NCI-H82 treated with DMSO at 0.1 percent for 48 hours (cell line): Measurements from ENCODE around the gene PDGFRA.
"Not testable (repeated sequence)": the region's sequence is repeated elsewhere in the genome, so short reads cannot be mapped to it uniquely, and the experiment has no call there.

Experiments used
- DNase-seq: peaks from one replicate; lab custom pipeline; 2025; ENCODE audit not compliant: unreplicated experiment; lab: John Stamatoyannopoulos, UW

PDGFRA gene

DNA sequence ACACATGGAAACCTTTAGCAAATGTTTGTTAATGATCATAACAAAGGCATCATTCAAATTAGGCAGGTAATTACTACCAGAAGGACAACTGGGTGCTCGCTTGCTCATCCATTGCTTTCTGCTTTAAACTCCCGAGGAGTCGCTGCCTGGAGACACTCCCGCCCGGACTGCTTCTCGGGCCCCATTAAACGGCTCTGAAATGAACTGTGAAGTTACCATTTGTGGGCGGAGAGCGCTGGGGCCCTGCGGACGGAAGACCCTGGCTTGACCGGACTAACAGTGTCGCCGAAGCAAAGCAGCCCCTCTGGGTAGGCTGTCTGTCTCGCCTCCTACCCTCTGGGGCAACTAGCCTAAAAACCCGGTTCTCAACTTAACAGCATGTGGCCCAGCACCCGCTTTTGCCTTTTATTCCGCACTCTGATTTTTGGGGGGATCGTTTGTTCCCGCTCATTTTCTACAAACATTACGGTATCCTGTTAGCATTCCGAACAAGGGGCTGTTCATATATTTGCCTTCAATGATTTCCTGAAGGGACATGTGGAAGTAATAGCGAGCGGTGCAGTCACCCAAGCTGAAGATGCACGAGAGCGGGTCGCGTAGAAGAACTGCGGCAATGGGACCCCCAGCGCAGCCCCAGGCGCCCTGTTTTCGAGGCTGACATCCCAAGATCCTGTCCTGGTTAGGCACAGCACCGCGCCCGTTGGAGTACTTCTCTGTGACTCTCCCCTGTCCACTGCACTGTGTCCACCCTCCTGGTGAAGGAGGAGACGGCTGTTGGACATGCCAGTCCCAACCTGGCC, 1.6 kb upstream of the PDGFRA start:
- DNase-seq = no peak

DNA sequence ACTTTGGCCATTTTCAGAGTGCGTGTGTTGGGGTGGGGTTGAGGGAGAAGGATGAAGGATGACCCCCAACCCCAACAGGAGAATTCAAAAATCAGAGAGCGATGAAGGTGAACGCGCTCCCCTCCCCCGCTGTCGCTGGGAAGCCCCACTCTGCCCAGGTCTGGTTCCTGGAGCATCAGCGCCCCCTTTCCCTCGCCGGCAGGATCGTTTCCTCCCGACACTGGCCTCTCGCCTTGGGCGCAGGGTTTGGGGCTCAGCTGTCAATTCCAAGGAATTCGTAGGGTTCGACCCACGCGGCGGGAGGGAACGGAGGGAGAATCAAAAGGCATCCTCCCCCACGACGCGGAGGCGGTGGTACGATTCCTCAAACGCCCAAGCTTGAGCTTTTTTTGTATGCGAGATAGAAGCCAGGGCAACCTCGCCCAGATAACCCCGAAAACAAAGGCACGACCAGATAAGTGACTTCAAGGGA, 1.0 kb upstream of the PDGFRA start:
- DNase-seq = no peak

DNA sequence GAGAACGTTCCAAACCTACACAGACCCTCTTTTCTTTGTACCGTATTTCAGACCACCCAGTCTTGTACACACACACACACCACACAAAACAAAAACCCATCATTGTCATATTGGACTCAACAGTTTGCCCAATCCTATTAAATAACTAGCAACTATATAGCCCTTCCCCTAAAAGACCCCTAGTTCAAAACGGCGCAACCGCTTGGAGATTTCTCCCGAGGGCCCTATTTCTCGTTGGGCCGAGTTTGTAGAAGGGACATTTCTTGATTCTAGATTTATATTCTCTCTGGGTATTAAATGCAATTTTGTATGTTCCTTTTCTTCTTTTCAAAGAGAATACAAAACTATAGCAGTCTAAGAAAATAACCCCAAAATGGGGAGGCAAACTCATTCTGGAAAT, 547 bp upstream of the PDGFRA start:
- no peak for DNase-seq

DNA sequence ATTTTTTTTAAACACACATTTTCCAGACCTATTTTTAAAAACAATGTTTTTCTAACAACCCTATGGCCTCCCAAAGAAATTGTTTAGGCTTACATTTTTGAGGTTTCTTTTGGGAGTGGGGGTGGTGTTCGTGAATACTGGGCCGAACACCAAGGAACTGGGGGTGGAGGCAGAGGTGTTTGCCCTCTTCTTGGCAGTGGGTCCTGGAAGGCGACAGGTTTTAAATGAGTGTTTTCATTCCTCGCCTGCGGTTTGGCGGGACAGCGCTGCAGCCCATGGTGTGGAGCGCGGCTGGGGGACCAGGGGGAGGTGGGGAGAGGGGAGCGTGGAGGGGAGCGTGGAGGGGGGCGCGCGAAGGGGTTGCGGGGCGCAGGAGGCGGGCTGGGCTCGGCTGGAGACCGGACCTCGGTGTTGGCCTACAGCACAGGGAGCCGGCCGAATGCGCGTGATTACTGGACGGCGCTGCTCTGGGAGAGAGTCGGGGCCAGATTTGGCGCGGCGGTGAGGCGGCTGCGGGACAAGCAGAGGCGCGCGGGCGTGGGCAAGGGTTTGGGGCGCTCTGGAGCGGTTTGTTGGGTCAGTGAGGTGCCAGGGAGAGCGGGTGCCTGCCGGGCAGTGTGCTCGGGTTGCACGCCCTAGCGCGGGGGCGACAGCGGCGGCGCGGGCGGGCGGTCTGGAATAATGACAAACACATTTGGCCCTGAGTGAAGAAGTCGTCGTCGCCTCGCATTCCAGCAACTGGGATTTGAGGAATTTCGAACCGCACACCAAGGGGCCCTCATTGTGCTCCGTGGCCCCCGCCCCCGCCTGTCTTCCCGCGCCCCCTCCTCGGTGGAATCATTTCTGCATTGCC, 764 bp downstream of the PDGFRA start:
- no peak for DNase-seq

DNA sequence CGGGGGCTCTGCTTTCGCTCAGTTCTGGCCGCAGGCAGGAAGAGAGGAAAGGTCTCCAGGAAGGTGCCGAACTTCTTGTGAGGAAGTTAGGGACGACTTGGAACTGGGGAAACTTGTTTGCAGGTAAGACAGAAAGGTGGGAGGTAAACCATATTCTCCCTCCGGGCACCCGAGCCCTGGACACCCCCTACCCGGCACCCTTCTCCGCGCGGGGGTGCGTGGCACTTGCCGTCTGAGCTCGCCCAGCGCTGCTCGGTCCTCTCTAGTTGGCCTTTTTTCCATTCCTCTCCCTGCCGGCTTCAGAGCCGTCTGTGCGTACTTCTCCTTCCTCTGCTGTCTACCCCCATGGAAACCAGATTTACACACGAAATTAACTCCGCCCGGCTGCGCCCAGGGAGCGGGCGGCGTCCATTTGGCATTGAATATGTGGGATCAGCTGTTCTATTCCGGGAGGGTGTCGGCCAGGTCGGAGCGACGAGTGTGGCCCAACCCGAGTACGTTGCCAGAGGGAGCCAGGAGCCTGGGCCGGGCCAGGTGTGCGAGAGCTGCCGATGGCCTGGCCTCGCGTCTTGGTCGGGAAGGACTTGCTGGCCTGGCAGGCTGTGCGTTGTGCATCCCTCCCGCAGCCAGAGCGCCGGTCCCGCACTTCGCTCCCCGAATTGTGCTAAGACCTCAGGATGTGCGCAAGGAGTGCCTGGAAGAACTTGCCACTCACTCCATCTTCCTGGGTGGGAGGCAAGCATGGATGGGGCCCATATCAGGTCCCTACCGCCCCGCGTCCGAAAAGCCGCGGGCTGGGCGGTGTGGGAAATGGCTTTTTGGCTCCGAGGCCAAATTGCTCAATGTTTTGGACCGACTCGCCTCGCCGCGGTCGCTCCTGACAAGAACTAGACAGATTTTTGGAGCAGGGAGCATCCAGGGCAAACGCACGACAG, 1.7 kb downstream of the PDGFRA start:
- DNase-seq = no peak

DNA sequence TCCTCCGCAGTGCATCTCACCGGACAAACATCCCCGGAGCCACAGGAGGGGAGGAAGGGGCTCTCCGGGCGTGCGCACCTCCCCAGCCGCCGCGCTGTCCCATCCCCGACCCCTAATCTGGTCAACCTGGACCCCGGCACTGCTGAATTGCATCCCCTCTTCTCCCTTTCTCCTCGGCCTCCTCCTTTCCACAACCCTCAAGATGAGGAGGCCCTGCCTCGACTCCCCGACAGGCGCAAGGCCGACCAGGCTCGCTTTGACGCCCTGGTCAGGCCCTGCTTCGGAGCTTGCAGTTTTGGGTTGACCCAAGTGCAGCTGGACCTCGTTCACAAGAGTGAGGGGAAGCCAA, 2.3 kb downstream of the PDGFRA start:
- DNase-seq = no peak

DNA sequence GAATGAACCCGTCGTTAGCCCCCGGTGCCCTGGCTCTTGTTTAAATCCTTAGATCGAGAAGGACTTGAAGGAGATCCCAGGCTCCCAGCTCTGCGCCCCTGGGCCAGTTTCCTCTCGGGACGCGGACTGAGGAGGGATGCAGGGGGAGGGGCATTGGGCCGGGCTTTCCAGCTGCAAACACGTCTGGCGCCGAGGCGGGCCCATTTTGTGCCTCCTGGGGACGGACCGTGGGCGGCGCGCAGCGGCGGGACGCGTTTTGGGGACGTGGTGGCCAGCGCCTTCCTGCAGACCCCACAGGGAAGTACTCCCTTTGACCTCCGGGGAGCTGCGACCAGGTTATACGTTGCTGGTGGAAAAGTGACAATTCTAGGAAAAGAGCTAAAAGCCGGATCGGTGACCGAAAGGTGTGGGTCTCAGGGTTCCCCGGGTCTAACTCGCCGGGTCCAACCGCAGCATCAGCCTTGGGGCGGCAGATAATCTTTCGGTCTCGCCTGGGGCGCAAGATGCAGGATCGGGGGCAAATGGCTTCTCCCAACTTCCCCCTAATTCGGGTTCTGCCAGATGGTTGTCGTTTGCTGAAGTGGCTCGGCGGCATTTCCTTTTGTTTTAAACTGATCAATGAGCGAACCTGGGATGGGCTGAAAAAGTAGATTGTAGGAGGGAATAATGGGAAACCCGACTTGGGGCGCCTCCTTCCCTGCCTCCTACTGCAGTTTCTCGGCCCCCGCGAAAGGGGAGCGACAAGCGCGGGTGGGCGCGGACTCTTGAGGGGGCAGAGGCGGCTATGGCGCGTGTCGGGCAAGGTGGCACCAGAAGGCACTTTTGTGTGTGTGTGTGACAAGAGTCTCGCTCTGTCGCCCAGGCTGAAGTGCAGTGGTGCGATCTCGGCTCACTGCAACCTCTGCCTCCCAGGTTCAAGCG, 2.9 kb downstream of the PDGFRA start:
- no peak for DNase-seq

DNA sequence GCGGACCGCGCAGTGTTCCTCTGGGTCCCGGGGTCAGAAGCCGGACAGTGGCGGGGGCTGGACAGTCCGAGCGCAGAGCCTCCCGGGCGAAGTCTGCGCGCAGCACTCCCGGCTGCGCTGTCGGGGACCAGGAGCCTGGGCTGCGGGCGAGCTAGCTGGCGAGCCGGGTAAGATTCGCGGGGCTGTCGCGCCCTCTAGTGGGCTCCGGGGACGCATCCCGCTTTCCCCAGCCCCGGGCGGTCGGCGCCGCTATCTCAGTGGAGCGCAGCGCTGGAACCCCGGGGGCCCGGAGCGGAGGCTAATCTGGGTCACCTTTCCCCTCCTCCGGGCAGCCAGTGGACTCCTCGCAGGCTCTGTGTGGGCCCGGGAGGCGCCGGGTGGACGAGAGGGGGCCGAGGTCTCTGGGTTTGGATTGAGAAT, 4.2 kb downstream of the PDGFRA start:
- DNase-seq = peak; percentile 20

DNA sequence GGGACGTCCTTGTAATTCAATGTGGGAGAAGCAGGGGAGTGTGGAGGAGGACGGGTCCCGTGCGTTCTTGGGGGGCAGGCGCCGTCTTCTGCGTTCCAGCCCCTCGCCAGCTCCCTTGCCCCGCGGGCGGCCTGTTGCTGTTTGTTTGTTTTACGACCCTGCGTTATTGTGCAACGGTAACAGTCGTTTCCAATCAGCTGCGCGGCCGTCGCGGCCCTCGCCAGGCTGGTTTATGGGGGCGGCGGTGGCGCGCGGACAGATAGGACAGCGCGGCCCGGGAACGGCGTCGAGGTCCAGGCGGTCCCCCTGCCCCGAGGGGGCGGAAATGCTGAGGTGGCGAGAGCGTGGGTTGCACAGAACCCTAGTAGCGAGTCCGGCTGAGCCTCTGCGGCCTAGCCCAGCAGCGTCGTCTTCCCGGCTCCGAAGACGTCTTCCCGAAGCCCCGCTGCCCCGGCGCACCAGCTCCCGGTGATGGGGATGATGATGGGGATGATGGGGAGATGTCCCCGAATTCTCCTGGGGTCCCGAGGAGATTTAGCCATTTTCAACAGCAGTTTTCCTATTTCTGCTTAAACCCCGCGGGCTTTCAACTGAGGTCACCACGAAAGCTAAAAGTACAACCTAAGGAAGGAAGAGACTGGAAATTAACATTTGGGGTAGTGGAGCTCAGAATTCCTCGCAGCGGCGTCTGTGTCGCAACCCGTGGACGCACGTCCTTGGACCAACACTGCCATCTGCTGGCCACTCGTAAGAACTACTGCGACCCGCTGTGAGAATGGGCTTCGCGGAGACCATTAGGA, 4.8 kb downstream of the PDGFRA start:
- DNase-seq = no peak

DNA sequence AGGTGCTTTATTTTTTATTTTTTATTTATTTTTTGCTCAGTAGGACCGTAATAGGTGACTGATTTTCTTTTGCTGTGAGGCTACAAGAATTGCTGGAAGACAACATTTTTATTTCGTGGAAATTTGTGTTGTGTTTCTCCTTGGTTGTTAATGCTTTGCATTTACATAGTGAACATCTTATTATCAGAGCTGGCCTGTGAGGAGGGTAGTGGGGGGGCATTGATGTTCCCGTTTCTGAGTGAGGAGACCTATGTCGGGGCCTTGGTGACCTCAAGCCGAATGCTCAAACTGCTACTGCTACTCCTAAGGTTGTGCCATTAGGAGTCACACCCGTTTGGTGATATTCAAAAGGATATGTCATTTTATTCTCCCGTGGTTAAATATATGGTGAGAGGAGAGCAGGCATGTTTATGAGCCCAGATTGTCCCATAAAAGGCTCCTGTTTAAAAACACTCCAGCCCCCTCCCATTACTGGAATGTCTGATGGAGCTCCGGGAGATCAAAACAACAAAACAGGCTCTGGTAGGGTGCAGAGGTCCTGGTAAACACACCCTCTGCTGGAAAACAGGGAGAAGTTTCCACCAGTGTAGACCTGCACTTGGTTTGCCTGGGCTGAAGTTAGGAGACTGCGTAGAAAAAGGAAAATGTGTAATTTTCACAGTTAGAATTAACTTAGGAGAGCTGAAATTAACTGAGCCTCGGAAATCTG, 5.6 kb downstream of the PDGFRA start:
- no peak for DNase-seq

DNA sequence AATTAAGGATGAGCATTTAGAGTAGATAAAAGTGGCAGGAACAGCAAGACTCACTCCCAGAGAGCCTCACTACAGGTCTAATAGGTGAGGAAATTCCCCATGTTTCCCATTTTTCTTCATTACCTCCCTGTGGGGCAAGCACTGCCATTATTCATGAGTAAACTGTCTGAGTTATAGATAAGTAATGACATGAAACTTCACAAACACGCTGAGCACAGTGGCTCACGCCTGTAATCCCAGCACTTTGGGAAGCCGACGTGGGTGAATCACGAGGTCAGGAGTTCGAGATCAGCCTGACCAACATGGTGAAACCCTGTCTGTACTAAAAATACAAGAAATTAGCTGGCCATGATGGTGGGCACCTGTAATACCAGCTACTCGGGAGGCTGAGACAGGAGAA, 7.2 kb downstream of the PDGFRA start:
- DNase-seq = not testable (repeated sequence)

DNA sequence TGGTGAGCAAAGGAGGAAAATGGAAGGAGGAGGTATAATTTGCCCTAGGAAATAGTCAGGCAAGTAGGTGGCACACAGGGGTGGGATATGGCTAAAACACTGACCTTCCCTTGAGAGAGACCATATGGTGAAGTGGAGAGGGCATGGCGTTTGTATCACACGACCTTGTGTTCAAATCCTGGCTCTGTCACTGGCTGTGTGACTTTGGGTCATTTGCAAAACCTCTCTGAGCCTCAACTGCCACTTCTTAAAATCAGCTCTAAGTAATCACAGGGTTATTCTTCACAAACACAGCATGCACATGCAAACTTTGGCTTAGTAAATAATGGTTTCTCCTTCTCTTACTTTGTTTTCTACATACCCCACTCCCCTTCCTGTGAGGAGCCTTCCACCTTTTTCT, 8.7 kb downstream of the PDGFRA start:
- DNase-seq = no peak

DNA sequence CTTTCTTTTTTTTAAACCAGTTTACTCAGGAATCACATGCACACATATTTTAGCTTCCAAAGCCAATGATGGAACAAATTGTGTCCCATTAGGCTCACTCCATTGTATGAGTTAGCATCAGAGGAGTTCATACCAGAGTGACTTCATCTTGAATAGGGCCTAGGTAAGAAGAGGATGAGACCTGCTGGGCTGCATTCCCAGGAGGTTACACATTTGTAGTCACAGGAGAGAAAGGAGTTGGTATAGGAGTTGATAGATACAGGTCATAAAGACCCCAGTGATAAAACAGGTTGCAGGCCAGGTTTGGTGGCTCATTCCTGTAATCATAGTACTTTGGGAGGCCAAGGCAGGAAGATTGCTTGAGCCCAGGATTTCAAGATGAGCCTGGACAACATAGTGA, 9.3 kb downstream of the PDGFRA start:
- DNase-seq = no peak

DNA sequence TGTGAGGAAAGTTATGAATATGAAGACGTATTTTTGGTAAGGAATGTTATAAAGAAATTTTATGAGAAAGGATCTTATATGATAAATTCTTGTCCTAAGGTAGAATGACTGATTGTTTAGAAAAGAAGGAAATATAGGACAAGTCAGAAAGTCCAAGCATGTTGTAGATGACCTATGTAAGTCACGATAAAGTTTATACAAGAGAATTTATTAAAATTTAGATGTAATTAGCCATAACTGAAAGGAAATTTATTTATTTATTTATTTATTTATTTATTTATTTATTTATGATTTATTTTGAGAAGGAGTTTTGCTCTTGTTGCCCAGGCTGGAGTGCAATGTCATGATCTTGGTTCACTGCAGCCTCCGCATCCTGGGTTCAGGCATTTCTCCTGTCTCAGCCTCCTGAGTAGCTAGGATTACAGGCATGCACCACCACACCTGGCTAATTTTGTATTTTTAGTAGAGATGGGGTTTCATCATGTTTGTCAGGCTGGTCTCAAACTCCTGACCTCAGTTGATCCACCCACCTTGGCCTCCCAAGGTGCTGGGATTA, 12.3 kb downstream of the PDGFRA start:
- DNase-seq = not testable (repeated sequence)

DNA sequence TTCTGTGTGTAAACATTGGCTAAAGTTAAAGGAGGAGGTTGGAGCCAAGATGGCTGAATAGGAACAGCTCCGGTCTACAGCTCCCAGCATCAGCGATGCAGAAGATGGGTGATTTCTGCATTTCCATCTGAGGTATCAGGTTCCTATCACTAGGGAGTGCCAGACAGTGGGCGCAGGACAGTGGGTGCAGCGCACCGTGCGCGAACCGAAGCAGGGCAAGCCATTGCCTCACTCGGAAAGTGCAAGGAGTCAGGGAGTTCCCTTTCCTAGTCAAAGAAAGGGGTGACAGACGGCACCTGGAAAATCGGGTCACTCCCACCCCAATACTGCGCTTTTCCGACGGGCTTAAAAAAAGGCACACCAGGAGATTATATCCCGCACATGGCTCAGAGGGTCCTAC, 14.4 kb downstream of the PDGFRA start:
- not testable (repeated sequence) for DNase-seq

DNA sequence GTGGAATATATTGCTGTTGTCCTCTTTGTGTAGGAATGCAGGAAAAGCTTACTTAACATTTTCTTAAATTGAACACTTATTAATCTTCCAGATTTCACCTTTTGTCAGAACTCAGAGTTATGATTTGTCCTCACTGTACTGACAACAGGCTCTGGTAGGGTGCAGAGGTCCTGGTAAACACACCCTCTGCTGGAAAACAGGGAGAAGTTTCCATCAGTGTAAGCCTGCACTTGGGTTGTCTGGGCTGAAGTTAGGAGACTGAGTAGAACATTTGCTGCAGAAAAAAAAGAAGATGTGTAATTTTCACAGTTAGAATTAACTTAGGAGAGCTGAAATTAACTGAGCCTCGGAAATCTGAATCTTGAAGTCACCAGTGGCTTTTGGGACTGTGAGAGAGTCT, 23.2 kb downstream of the PDGFRA start:
- DNase-seq = not testable (repeated sequence)

DNA sequence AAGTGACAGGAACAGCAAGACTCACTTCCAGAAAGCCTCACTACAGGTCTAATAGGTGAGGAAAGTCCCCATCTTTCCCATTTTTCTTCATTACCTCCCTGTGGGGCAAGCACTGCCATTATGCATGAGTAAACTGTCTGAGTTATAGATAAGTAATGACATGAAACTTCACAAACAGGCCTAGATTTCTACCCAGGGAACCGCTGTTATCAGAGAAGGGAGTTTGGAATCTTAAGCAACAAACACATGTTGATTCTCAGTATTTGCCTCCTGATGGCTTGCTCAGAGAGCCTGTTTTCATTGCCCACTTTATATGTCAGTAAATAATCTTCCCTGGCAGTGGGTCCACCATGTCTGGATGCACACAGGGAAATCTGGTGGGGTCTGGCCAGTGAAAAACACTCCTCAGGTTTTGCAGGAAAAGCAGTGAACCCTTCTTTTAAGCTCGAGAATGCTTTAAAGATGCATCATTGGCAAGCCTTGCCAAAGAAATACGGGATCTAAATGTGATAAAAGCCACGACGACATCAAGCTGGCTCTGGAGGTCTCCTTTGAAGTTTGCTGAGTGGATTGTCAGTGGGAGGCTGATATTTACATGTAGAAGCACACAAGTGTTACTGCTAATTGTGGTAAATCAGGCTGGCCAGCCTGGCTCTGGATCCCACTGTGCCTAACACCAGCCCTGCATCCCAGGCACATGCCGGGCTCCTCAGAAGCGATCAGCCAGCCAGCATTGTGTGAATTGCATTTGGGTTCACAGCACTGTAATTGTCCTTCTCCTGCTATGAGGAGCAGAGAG, 25.2 kb downstream of the PDGFRA start:
- DNase-seq = no peak

DNA sequence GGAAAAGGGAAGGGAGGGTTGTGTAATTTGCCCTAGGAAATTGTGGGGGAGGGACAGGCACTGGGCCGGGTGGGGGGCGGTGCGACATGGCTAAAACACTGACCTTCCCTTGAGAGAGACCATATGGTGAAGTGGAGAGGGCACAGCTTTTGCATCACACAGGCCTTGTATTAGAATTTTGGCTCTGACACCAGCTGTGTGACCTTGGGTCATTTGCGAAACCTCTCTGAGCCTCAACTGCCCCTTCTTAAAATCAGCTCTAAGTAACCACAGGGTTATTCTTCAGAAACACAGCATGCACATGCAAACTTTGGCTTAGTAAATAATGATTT, 25.8 kb downstream of the PDGFRA start:
- DNase-seq = no peak
